Endothelial cell of umbilical vein (primary cell): ENCODE data around the gene COL7A1. TPM values are rescaled to one million over a fixed set of nuclear protein-coding genes. Genes with fewer than 3 reads are reported as not detected.

Experiments
- BruUV-seq: library from RNA; stranded (reverse); fragments of 400-500 nt; replicated peaks from 2 replicates; lab custom pipeline; 2021; lab: Mats Ljungman, UMichigan
- CTCF ChIA-PET: fragments of 300-600, 350-600 bp; sonication (Branson Sonifier 250); formaldehyde crosslinking; loops from one replicate; lab custom pipeline; 2021; ENCODE audit warnings: antibody characterized with exemption, inconsistent platforms; lab: Charles Lee
- POLR2A ChIA-PET: fragments of 300-600, 350-600 bp; sonication (Branson Sonifier 250); formaldehyde crosslinking; loops from one replicate; lab custom pipeline; 2021; ENCODE audit warnings: antibody characterized with exemption, inconsistent platforms; lab: Charles Lee
- DNase-seq: peaks from one replicate; pipeline ENCODE4 v3.0.0-alpha.2; 2011; ENCODE audit warnings: low read depth, low spot score
- FAIRE-seq: peaks from 2 replicates; lab custom pipeline; 2011; peaks lifted over from hg19 to GRCh38; lab: Jason Lieb, UNC
- H2AFZ ChIP-seq: 2 replicates; pipeline ENCODE4 v1.6.0; 2012; ENCODE audit warnings: low read depth, low read length, control low read depth, inconsistent platforms
- H3K27ac ChIP-seq: 2 replicates; pipeline ENCODE4 v1.5.1; 2011; ENCODE audit warnings: low read depth, mild to moderate bottlenecking, control low read depth, low read length, moderate library complexity; ENCODE audit not compliant: insufficient read depth
- H3K27me3 ChIP-seq, 2 experiments: 2 replicates each; pipeline versions ENCODE4 v1.6.0 to v1.6.1; 2011; ENCODE audit warnings: low read length in 2 of 2, mixed read lengths in 1 of 2; ENCODE audit not compliant: control insufficient read depth in 2 of 2, insufficient read depth in 2 of 2
- H3K36me3 ChIP-seq, 2 experiments: 2 replicates in 1 of 2; 3 replicates in 1 of 2; pipeline ENCODE4 v1.5.1; 2011; ENCODE audit warnings: low read length in 2 of 2, mild to moderate bottlenecking in 1 of 2, moderate library complexity in 1 of 2; ENCODE audit not compliant: control insufficient read depth in 2 of 2, insufficient read depth in 2 of 2; ENCODE audit errors: extremely low read depth in 1 of 2
- H3K4me1 ChIP-seq: 3 replicates; pipeline ENCODE4 v1.5.1; 2011; ENCODE audit warnings: mild to moderate bottlenecking, low read length; ENCODE audit not compliant: control insufficient read depth, insufficient read depth; ENCODE audit errors: extremely low read depth
- H3K4me2 ChIP-seq: 2 replicates; pipeline ENCODE4 v1.6.1; 2011; ENCODE audit warnings: low read length, control low read depth, mixed read lengths; ENCODE audit not compliant: insufficient read depth
- H3K4me3 ChIP-seq, 3 experiments: fragments of 200-600 bp in 1 of 3; sonication (generic), shearing (Covaris generic) in 1 of 3; replicated peaks in 1 of 3; 2 replicates each; pipeline ENCODE4 v1.5.1; 2011 to 2016; ENCODE audit warnings: control low read depth in 3 of 3, low read length in 3 of 3, mild to moderate bottlenecking in 2 of 3, inconsistent platforms in 1 of 3, low read depth in 1 of 3, moderate library complexity in 1 of 3; ENCODE audit not compliant: insufficient read depth in 1 of 3
- H3K79me2 ChIP-seq: 2 replicates; pipeline ENCODE4 v1.6.0; 2012; ENCODE audit warnings: low read length, inconsistent platforms; ENCODE audit not compliant: control insufficient read depth, insufficient read depth
- H3K9ac ChIP-seq: replicated peaks from 2 replicates; pipeline ENCODE3; 2011; ENCODE audit warnings: low read length, control low read depth; ENCODE audit not compliant: insufficient read depth; ENCODE audit errors: extremely low read depth
- H3K9me1 ChIP-seq: replicated peaks from 3 replicates; pipeline ENCODE4 v1.6.0; 2011; ENCODE audit warnings: mild to moderate bottlenecking, low read length; ENCODE audit not compliant: control insufficient read depth, insufficient read depth; ENCODE audit errors: extremely low read depth
- H3K9me3 ChIP-seq: replicated peaks from 2 replicates; pipeline ENCODE4 v1.5.1; 2012; ENCODE audit warnings: low read length, inconsistent platforms; ENCODE audit not compliant: control insufficient read depth, insufficient read depth
- H4K20me1 ChIP-seq: replicated peaks from 2 replicates; pipeline ENCODE3; 2011; ENCODE audit warnings: mild to moderate bottlenecking, low read length; ENCODE audit not compliant: control insufficient read depth, insufficient read depth; ENCODE audit errors: extremely low read depth
- CTCF ChIP-seq, 2 donors: IDR thresholded peaks; 1 replicate in 1 of 2; 2 replicates in 1 of 2; pipeline ENCODE4 v1.5.1; 2011; ENCODE audit warnings: low read length in 2 of 2, mild to moderate bottlenecking in 2 of 2, moderate library complexity in 2 of 2, control low read depth in 1 of 2, inconsistent platforms in 1 of 2, low read depth in 1 of 2; ENCODE audit not compliant: insufficient read depth in 1 of 2; ENCODE audit errors: extremely low read depth in 1 of 2
- EZH2 ChIP-seq: IDR thresholded peaks from 2 replicates; pipeline ENCODE4 v1.6.1; 2012; ENCODE audit warnings: borderline replicate concordance, low read depth, mild to moderate bottlenecking, moderate library complexity, low read length, inconsistent platforms; ENCODE audit not compliant: severe bottlenecking
- FOS ChIP-seq: IDR thresholded peaks from 2 replicates; pipeline ENCODE4 v1.6.1; 2011; ENCODE audit warnings: mild to moderate bottlenecking, low read length, moderate library complexity, borderline replicate concordance; ENCODE audit not compliant: insufficient read depth
- GATA2 ChIP-seq: IDR thresholded peaks from 2 replicates; pipeline ENCODE4 v1.7.0; 2011; ENCODE audit warnings: low read depth, mild to moderate bottlenecking, moderate library complexity, mixed read lengths, low read length; ENCODE audit not compliant: insufficient read length, insufficient read depth
- JUN ChIP-seq: IDR thresholded peaks from 2 replicates; pipeline ENCODE4 v1.6.1; 2011; ENCODE audit warnings: borderline replicate concordance, low read depth; ENCODE audit not compliant: insufficient read length, insufficient read depth
- MAX ChIP-seq: IDR thresholded peaks from 2 replicates; pipeline ENCODE4 v1.6.1; 2011; ENCODE audit not compliant: insufficient read depth, insufficient read length
- MYC ChIP-seq: IDR thresholded peaks from one replicate; pipeline ENCODE4 v1.6.1; 2011; ENCODE audit warnings: mild to moderate bottlenecking, low read depth, low read length
- POLR2A ChIP-seq: IDR thresholded peaks from 2 replicates; pipeline ENCODE4 v1.6.1; 2012; ENCODE audit warnings: low read depth, mild to moderate bottlenecking, control low read depth, low read length
- POLR2AphosphoS5 ChIP-seq: IDR thresholded peaks from 2 replicates; pipeline ENCODE4 v1.6.1; 2012; ENCODE audit warnings: low read depth, mild to moderate bottlenecking, control low read depth, low read length, moderate library complexity; ENCODE audit not compliant: insufficient read depth
- dilution Hi-C: fragments of 300-500 bp; cut with MboI; formaldehyde crosslinking; loops from one replicate; pipeline ENCODE4 v1.15.0; 2019; ENCODE audit warnings: low sequenced_read_pairs; ENCODE audit not compliant: extremely low pct_ligation_motif_present
- intact Hi-C: fragments of 100-400 bp; cut with micrococcal nuclease; formaldehyde crosslinking; loops from one replicate; pipeline ENCODE4 v1.10.0; 2022
- polyA plus RNA-seq, 4 experiments: library from polyadenylated mRNA; depleted of rRNA in 3 of 4; stranded (reverse) in 3 of 4; unstranded in 1 of 4; fragments of >200 nt; gene quantifications; 2 replicates each; pipeline versions ENCODE4 v1.2.1 to v1.2.3, GENCODE V29; 2011 to 2012; ENCODE audit warnings: missing spikeins in 1 of 4
- total RNA-seq: library from RNA; stranded (reverse); gene quantifications from 2 replicates; pipeline ENCODE4 v1.2.3, GENCODE V29; 2021

The COL7A1 gene
- total and polyA plus RNA-seq, 2 donors (not counting 3 experiments of a cell fraction or from before 2014, with no cell fraction given): 0.55 to 1.9 TPM

GRCh38 chr3:48588230-48588629 is 6.9 kb downstream of the COL7A1 start:
- H2AFZ ChIP-seq: no peak overlapping the region

More at GRCh38 chr3:48588230-48588629, 6.9 kb downstream of the COL7A1 start:
- FAIRE-seq (no peak), DNase-seq (no peak)
- Histone ChIP-seq H3K9me1 (no peaks in the 10 kb centered on the region), H3K36me3 (no peaks in the 10 kb centered on the region), H3K4me2 (no peak overlapping the region), H4K20me1 (no peaks in the 10 kb centered on the region), H3K9ac (no peak overlapping the region), H3K27ac (no peak overlapping the region), H3K4me3 (no peak overlapping the region), H3K4me1 (no peaks in the 10 kb centered on the region), H3K79me2 (no peaks in the 10 kb centered on the region), H3K27me3 (peaks cover 0 to 5% of the 10 kb centered on the region in 2 experiments), H3K9me3 (no peaks in the 10 kb centered on the region)
- dilution Hi-C loops: no loop called here
- intact Hi-C loops: no loop called here
- ChIA-PET POLR2A (no interaction called here), CTCF (interaction anchor here (1.5 kb wide), 1 partner anchor 10 kb away, joined by 3 read pairs; no protein-coding TSS in a partner anchor)
- no TSS peak for BruUV-seq
- TF ChIP-seq FOS (no peak), MYC (no peak), MAX (no peak), POLR2A (no peak), JUN (no peak), GATA2 (no peak), EZH2 (no peak), CTCF (IDR thresholded peaks at IDR 0.05; ENCODE audit: extremely low read depth in 1 of 2, insufficient read depth in 1 of 2, low read depth in 1 of 2, low read length in 2 of 2) (no peak), POLR2AphosphoS5 (no peak)
